Vagina (tissue), 2 donors: ENCODE measurements around the gene MSANTD1. TPM values are rescaled to one million over a fixed set of nuclear protein-coding genes. Genes with fewer than 3 reads are reported as not detected.

Experiments used
- DNase-seq, 2 donors: peaks; one replicate each; pipeline ENCODE4 v3.0.0-alpha.2; 2017; ENCODE audit errors: extremely low spot score in 2 of 2
- H3K27ac ChIP-seq: fragments of 200-600 bp; sonication (generic); one replicate; pipeline ENCODE4 v1.5.1; 2019
- H3K27me3 ChIP-seq: fragments of 200-600 bp; sonication (generic); one replicate; pipeline ENCODE4 v1.5.1; 2019
- H3K36me3 ChIP-seq, 2 donors: fragments of 200-600 bp; sonication (generic); one replicate each; pipeline ENCODE4 v1.5.1; 2017 to 2019
- H3K4me1 ChIP-seq: fragments of 200-600 bp; sonication (generic); one replicate; pipeline ENCODE4 v1.5.1; 2019
- H3K4me3 ChIP-seq, 2 donors: fragments of 200-600 bp; sonication (generic); 1 replicate in 1 of 2; 2 replicates in 1 of 2; pipeline ENCODE4 v1.5.1; 2016 to 2019
- H3K9me3 ChIP-seq: fragments of 200-600 bp; sonication (generic); one replicate; pipeline ENCODE4 v1.5.1; 2019
- CTCF ChIP-seq, 3 experiments: fragments of 450-650 bp in 2 of 3; fragments of 200-600 bp in 1 of 3; sonication (generic) in 1 of 3; IDR thresholded peaks; one replicate each; pipeline ENCODE4 v1.5.1; 2017 to 2019; ENCODE audit warnings: antibody characterized with exemption in 3 of 3, mild to moderate bottlenecking in 2 of 3, moderate library complexity in 2 of 3
- POLR2A ChIP-seq, 2 donors: fragments of 450-650 bp; IDR thresholded peaks; one replicate each; pipeline ENCODE4 v1.6.1; 2017; ENCODE audit warnings: antibody characterized with exemption in 2 of 2, mild to moderate bottlenecking in 2 of 2, moderate library complexity in 2 of 2
- POLR2AphosphoS5 ChIP-seq, 2 donors: sonication (generic); formaldehyde crosslinking; IDR thresholded peaks; one replicate each; pipeline ENCODE4 v1.9.0; 2017; ENCODE audit warnings: antibody characterized with exemption in 2 of 2, mild to moderate bottlenecking in 2 of 2, low read depth in 1 of 2; ENCODE audit not compliant: insufficient read depth in 1 of 2
- intact Hi-C: fragments of 100-400 bp; cut with DNase I; formaldehyde crosslinking; loops from one replicate; pipeline ENCODE4 v1.15.1; 2023
- total RNA-seq: library from RNA; depleted of rRNA; stranded (reverse); fragments of >200 nt; gene quantifications from one replicate; pipeline ENCODE4 v1.2.3, GENCODE V29; 2016

Gene MSANTD1
- total RNA-seq, 1 donor from 2014 or later, result 0.49 TPM

GRCh38 chr4:3268395-3269104, 19.6 kb downstream of the MSANTD1 start:
- TF ChIP-seq POLR2A (IDR thresholded peaks at IDR 0.05) (no peak), CTCF (IDR thresholded peaks at IDR 0.05) (no peak), POLR2AphosphoS5 (IDR thresholded peaks at IDR 0.05; ENCODE audit: insufficient read depth in 1 of 2, low read depth in 1 of 2) (no peak)
- Histone ChIP-seq H3K36me3 (no peaks in the 10 kb centered on the region), H3K27ac (no peak overlapping the region), H3K4me1 (no peaks in the 10 kb centered on the region), H3K27me3 (no peaks in the 10 kb centered on the region), H3K4me3 (no peak overlapping the region), H3K9me3 (no peaks in the 10 kb centered on the region)
- intact Hi-C loops, result no loop called here
- DNase-seq, result peak in 1 of 2 donors; percentile 58

- TF ChIP-seq POLR2A (IDR thresholded peaks at IDR 0.05), result no peak
- no peak for TF ChIP-seq POLR2AphosphoS5 (IDR thresholded peaks at IDR 0.05; ENCODE audit: insufficient read depth in 1 of 2, low read depth in 1 of 2)
- TF ChIP-seq CTCF (IDR thresholded peaks at IDR 0.05), result no peak
- no peak overlapping the region for H3K27ac ChIP-seq
- no peaks in the 10 kb centered on the region for H3K4me1 ChIP-seq
- no peaks in the 10 kb centered on the region for H3K9me3 ChIP-seq
- intact Hi-C loops, result no loop called here
- no peaks in the 10 kb centered on the region for H3K36me3 ChIP-seq
- no peaks in the 10 kb centered on the region for H3K27me3 ChIP-seq
- H3K4me3 ChIP-seq, result no peak overlapping the region
- peak in 1 of 2 donors; percentile 67 for DNase-seq
Observed at GRCh38 chr4:3269105-3269927, 20.4 kb downstream of the MSANTD1 start.

DNA sequence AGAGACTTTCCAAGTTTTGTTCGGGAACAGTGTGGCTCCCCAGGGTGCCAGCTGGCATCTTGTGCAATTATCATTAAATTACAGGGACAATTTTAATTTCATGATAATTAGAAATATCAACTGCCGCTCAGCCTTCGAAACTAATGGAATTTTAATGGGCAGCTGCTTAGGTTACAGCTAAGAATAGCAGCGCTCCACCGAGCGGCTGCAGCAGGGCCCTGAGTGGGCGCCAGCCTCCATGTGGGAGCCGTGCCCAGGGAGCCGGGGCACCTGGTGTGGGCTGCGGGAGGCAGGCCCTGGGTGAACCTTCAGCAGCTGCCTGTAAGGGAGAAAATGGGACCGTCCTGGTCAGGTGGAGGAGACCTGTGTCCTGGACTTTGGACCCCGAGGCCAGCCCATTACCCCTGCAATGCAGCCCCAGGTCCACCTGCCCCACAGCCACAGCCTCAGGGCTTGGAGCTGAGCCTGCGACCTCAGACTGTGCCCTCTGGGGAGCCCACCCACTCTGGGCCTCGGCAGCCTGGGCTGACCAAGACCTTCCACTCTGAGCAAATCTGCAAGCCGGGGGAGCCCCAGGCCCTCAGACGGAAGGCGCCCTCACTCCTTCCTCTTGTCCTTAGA, 21.1 kb downstream of the MSANTD1 start:
- DNase-seq, result peak in 1 of 2 donors; percentile 62
- no peak overlapping the region for H3K27ac ChIP-seq

GRCh38 chr4:3271131-3271530, 22.2 kb downstream of the MSANTD1 start:
- Histone ChIP-seq H3K27me3 (no peaks in the 10 kb centered on the region), H3K36me3 (no peaks in the 10 kb centered on the region), H3K4me3 (no peak overlapping the region), H3K9me3 (no peaks in the 10 kb centered on the region), H3K4me1 (no peaks in the 10 kb centered on the region), H3K27ac (no peak overlapping the region)
- TF ChIP-seq POLR2A (IDR thresholded peaks at IDR 0.05) (no peak), POLR2AphosphoS5 (IDR thresholded peaks at IDR 0.05; ENCODE audit: insufficient read depth in 1 of 2, low read depth in 1 of 2) (no peak), CTCF (IDR thresholded peaks at IDR 0.05) (no peak)
- intact Hi-C loops, result no loop called here
- DNase-seq, result no peak

More for the DNA sequence above, 21.1 kb downstream of the MSANTD1 start:
- TF ChIP-seq POLR2A (IDR thresholded peaks at IDR 0.05), result no peak
- TF ChIP-seq CTCF (IDR thresholded peaks at IDR 0.05), result no peak
- no peak for TF ChIP-seq POLR2AphosphoS5 (IDR thresholded peaks at IDR 0.05; ENCODE audit: insufficient read depth in 1 of 2, low read depth in 1 of 2)
- Histone ChIP-seq H3K4me1 (no peaks in the 10 kb centered on the region), H3K27me3 (no peaks in the 10 kb centered on the region), H3K9me3 (no peaks in the 10 kb centered on the region), H3K36me3 (no peaks in the 10 kb centered on the region), H3K4me3 (no peak overlapping the region)
- intact Hi-C loops, result no loop called here
